GM23338 (cell line): Measurements from ENCODE around the gene ZNF227. TPM values are rescaled to one million over a fixed set of nuclear protein-coding genes. Genes with fewer than 3 reads are reported as not detected.

Source experiments
- ATAC-seq: fragments of 200-7000 bp; cut with Tn5 transposase; 3 replicates; pipeline ENCODE4 v1.9.1; 2020
- DNase-seq: peaks from one replicate; pipeline ENCODE4 v3.0.0-alpha.2; 2015; ENCODE audit warnings: low spot score
- H2AFZ ChIP-seq: fragments of 200-600 bp; sonication (generic); 2 replicates; pipeline ENCODE4 v1.8.0; 2016; ENCODE audit warnings: antibody characterized with exemption, mild to moderate bottlenecking, moderate library complexity
- H3F3A ChIP-seq: fragments of 200-600 bp; sonication (generic); replicated peaks from 2 replicates; pipeline ENCODE4 v1.8.0; 2017; ENCODE audit warnings: antibody characterized with exemption, mixed run types, low read depth
- H3K27ac ChIP-seq: fragments of 200-600 bp; sonication (generic); 2 replicates; pipeline ENCODE4 v1.6.1; 2016; ENCODE audit warnings: low read depth
- H3K27me3 ChIP-seq: fragments of 200-600 bp; sonication (generic); 2 replicates; pipeline ENCODE4 v1.8.0; 2016; ENCODE audit warnings: mild to moderate bottlenecking, mixed run types, moderate library complexity; ENCODE audit not compliant: insufficient read depth
- H3K36me3 ChIP-seq: fragments of 200-600 bp; sonication (generic); 2 replicates; pipeline ENCODE4 v1.8.0; 2016; ENCODE audit warnings: mild to moderate bottlenecking; ENCODE audit not compliant: insufficient read depth
- H3K4me1 ChIP-seq: fragments of 200-600 bp; sonication (generic); 2 replicates; pipeline ENCODE4 v1.8.0; 2016; ENCODE audit warnings: mild to moderate bottlenecking, moderate library complexity; ENCODE audit not compliant: insufficient read depth
- H3K4me2 ChIP-seq: fragments of 200-600 bp; sonication (generic); 2 replicates; pipeline ENCODE4 v1.7.1; 2017; ENCODE audit warnings: mixed run types
- H3K4me3 ChIP-seq: fragments of 200-600 bp; sonication (generic); 2 replicates; pipeline ENCODE4 v1.6.1; 2016; ENCODE audit warnings: mixed run types
- H3K79me2 ChIP-seq: fragments of 200-600 bp; sonication (generic); replicated peaks from 2 replicates; pipeline ENCODE4 v1.8.0; 2017; ENCODE audit warnings: mild to moderate bottlenecking; ENCODE audit not compliant: insufficient read depth
- H3K9me2 ChIP-seq: fragments of 200-600 bp; sonication (generic); 2 replicates; pipeline ENCODE4 v1.8.0; 2017; ENCODE audit not compliant: insufficient read depth
- H4K20me1 ChIP-seq: fragments of 200-600 bp; sonication (generic); replicated peaks from 2 replicates; pipeline ENCODE4 v1.8.0; 2017; ENCODE audit warnings: mild to moderate bottlenecking; ENCODE audit not compliant: insufficient read depth
- H3K27ac Mint-ChIP-seq: 2 replicates; pipeline ENCODE4 v1.8.0; 2020; ENCODE audit warnings: inconsistent platforms, mild to moderate bottlenecking, moderate library complexity, mixed read lengths
- H3K27me3 Mint-ChIP-seq: 3 replicates; pipeline ENCODE4 v1.8.0; 2022; ENCODE audit warnings: low read depth, mild to moderate bottlenecking, moderate library complexity, mixed read lengths, inconsistent platforms; ENCODE audit not compliant: insufficient read depth, poor library complexity
- H3K36me3 Mint-ChIP-seq: 3 replicates; pipeline ENCODE4 v1.8.0; 2021; ENCODE audit warnings: low read depth, mild to moderate bottlenecking, inconsistent platforms, moderate library complexity, mixed read lengths
- H3K4me1 Mint-ChIP-seq: 3 replicates; pipeline ENCODE4 v1.8.0; 2020; ENCODE audit warnings: mild to moderate bottlenecking, inconsistent platforms, mixed read lengths
- H3K4me3 Mint-ChIP-seq: 3 replicates; pipeline ENCODE4 v1.8.0; 2021; ENCODE audit warnings: moderate library complexity, mild to moderate bottlenecking, inconsistent platforms, mixed read lengths
- H3K9me3 Mint-ChIP-seq: 3 replicates; pipeline ENCODE4 v1.8.0; 2020; ENCODE audit warnings: moderate library complexity, mild to moderate bottlenecking, inconsistent platforms, mixed read lengths
- CREB1 ChIP-seq: fragments of 250-450 bp; sonication (Bioruptor Pico); IDR thresholded peaks from 2 replicates; pipeline ENCODE4 v1.5.0; 2020; ENCODE audit warnings: low read depth, mild to moderate bottlenecking, moderate library complexity
- CTCF ChIP-seq, 2 experiments: fragments of 200-600 bp in 1 of 2; sonication (generic) in 1 of 2; conservative IDR thresholded peaks; 2 replicates each; pipeline versions ENCODE4 v1.5.1 to v1.6.1; 2016 to 2017; ENCODE audit warnings: antibody characterized with exemption in 2 of 2, low read depth in 2 of 2, mild to moderate bottlenecking in 2 of 2, moderate library complexity in 1 of 2
- ETS1 ChIP-seq: IDR thresholded peaks from 2 replicates; pipeline ENCODE4 v1.6.1; 2016; ENCODE audit warnings: antibody characterized with exemption
- EZH2 ChIP-seq: fragments of 200-600 bp; sonication (generic); IDR thresholded peaks from one replicate; pipeline ENCODE4 v1.8.0; 2017; ENCODE audit warnings: antibody characterized with exemption, mild to moderate bottlenecking, low read depth; ENCODE audit not compliant: unreplicated experiment
- EZH2phosphoT487 ChIP-seq: fragments of 200-600 bp; sonication (generic); IDR thresholded peaks from one replicate; pipeline ENCODE4 v1.8.1; 2018; ENCODE audit warnings: antibody characterized with exemption; ENCODE audit not compliant: unreplicated experiment
- JUNB ChIP-seq: IDR thresholded peaks from one replicate; pipeline ENCODE4 v1.6.1; 2016; ENCODE audit warnings: antibody characterized with exemption; ENCODE audit not compliant: unreplicated experiment
- NANOG ChIP-seq: IDR thresholded peaks from 2 replicates; pipeline ENCODE4 v1.6.1; 2016; ENCODE audit warnings: antibody characterized with exemption, borderline replicate concordance
- POLR2AphosphoS5 ChIP-seq: IDR thresholded peaks from 2 replicates; pipeline ENCODE4 v1.6.1; 2016; ENCODE audit warnings: antibody characterized with exemption, low read depth
- REST ChIP-seq: IDR thresholded peaks from one replicate; pipeline ENCODE4 v1.6.1; 2018; ENCODE audit warnings: antibody characterized with exemption; ENCODE audit not compliant: unreplicated experiment
- STAT1 ChIP-seq: IDR thresholded peaks from one replicate; pipeline ENCODE4 v1.6.1; 2016; ENCODE audit warnings: antibody characterized with exemption; ENCODE audit not compliant: unreplicated experiment
- ZNF114 ChIP-seq: fragments of 250-450 bp; sonication (Bioruptor Pico); IDR thresholded peaks from 2 replicates; pipeline ENCODE4 v1.5.0; 2020; ENCODE audit warnings: mild to moderate bottlenecking, moderate library complexity
- ZNF331 ChIP-seq: fragments of 250-450 bp; sonication (Bioruptor Pico); IDR thresholded peaks from 2 replicates; pipeline ENCODE4 v1.5.0; 2020; ENCODE audit warnings: low read depth, mild to moderate bottlenecking, moderate library complexity
- ZNF462 ChIP-seq: fragments of 250-450 bp; sonication (Bioruptor Pico); IDR thresholded peaks from 2 replicates; pipeline ENCODE4 v1.5.0; 2020; ENCODE audit warnings: mild to moderate bottlenecking, moderate library complexity
- polyA plus RNA-seq: library from polyadenylated mRNA; unstranded; fragments of >200 nt; fragmentation: Nextera tagmentation; extraction: Ambion mirVana; gene quantifications from 2 replicates; pipeline ENCODE4 v1.2.1, GENCODE V29; 2016
- total RNA-seq: library from RNA; depleted of rRNA; stranded (reverse); fragments of >200 nt; shearing (Covaris generic); gene quantifications from 2 replicates; pipeline ENCODE4 v1.2.3, GENCODE V29; 2014

The ZNF227 gene
- total and polyA plus RNA-seq, 2 experiments from 2014 or later, result 6.6 to 18.2 TPM

- Histone ChIP-seq H3F3A (no peaks in the 10 kb centered on the region), H4K20me1 (no peaks in the 10 kb centered on the region), H3K4me1 (no peaks in the 10 kb centered on the region), H3K9me2 (no peaks in the 10 kb centered on the region), H2AFZ (no peak overlapping the region), H3K4me3 (no peak overlapping the region), H3K27me3 (no peaks in the 10 kb centered on the region), H3K79me2 (no peaks in the 10 kb centered on the region), H3K27ac (no peak overlapping the region), H3K36me3 (0 out of 2 replicates have a peak, but pooled peaks cover 8% of the 10 kb centered on the region), H3K4me2 (no peak overlapping the region)
- no peak for TF ChIP-seq REST
- TF ChIP-seq ZNF462, result no peak
- TF ChIP-seq POLR2AphosphoS5, result no peak
- no peak for TF ChIP-seq STAT1
- no peak for TF ChIP-seq EZH2phosphoT487
- no peak for TF ChIP-seq CREB1 (CRISPR knock-in tag)
- no peak for TF ChIP-seq EZH2
- no peak for TF ChIP-seq CTCF (conservative IDR thresholded peaks at IDR 0.05; ENCODE audit: low read depth in 2 of 2)
- no peak for TF ChIP-seq ZNF331 (CRISPR knock-in tag)
- no peak for TF ChIP-seq ETS1
- TF ChIP-seq JUNB, result no peak
- no peak for TF ChIP-seq NANOG
- TF ChIP-seq ZNF114 (CRISPR knock-in tag), result no peak
- DNase-seq (no peak), ATAC-seq (no peak)
- peaks cover 6% of the 10 kb centered on the region; the same call in 2 of the 3 replicates for H3K4me1 Mint-ChIP-seq
- H3K27ac Mint-ChIP-seq, result no peak overlapping the region
- H3K4me3 Mint-ChIP-seq, result no peak overlapping the region
- H3K27me3 Mint-ChIP-seq, result peaks cover 11% of the 10 kb centered on the region
- peaks cover 75% of the 10 kb centered on the region for H3K9me3 Mint-ChIP-seq
- peaks cover 45% of the 10 kb centered on the region for H3K36me3 Mint-ChIP-seq
Measured at GRCh38 chr19:44255705-44256411, 43.5 kb downstream of the ZNF227 start.
